ENCODE measurements around the gene FBXO36.

- no peak for TF ChIP-seq CTCF (IDR thresholded peaks at IDR 0.05)
- TF ChIP-seq POLR2A (IDR thresholded peaks at IDR 0.05): no peak
Observed at GRCh38 chr2:229917793-229918192, 4.5 kb upstream of the FBXO36 start.

Measured in prostate gland (tissue), 2 donors.